Left ventricle myocardium inferior (tissue), 1 donor: ENCODE results near the gene HAUS5. TPM values are rescaled to one million over a fixed set of nuclear protein-coding genes. Genes with fewer than 3 reads are reported as not detected.
"Not testable (repeated sequence)": the region's sequence is repeated elsewhere in the genome, so short reads cannot be mapped to it uniquely, and the experiment has no call there.

ENCODE experiments used
- DNase-seq: peaks from one replicate; pipeline ENCODE4 v3.0.0-alpha.2; 2020
- H3K27ac ChIP-seq: fragments of 200-600 bp; replicated peaks from 2 replicates; pipeline ENCODE4 v1.8.0; 2021
- H3K27me3 ChIP-seq: fragments of 200-600 bp; 2 replicates; pipeline ENCODE4 v1.8.0; 2021; ENCODE audit warnings: low read depth
- H3K36me3 ChIP-seq: fragments of 200-600 bp; 2 replicates; pipeline ENCODE4 v1.8.0; 2021
- H3K4me1 ChIP-seq: fragments of 200-600 bp; 2 replicates; pipeline ENCODE4 v1.8.0; 2021
- H3K4me3 ChIP-seq: fragments of 200-600 bp; 2 replicates; pipeline ENCODE4 v1.8.0; 2021; ENCODE audit warnings: mild to moderate bottlenecking, moderate library complexity
- H3K9me3 ChIP-seq: fragments of 200-600 bp; replicated peaks from 2 replicates; pipeline ENCODE4 v1.8.0; 2021
- intact Hi-C: fragments of 100-400 bp; cut with micrococcal nuclease; formaldehyde crosslinking; loops from one replicate; pipeline ENCODE4 v1.11.0; 2022
- total RNA-seq: library from RNA; stranded (reverse); fragmentation: NEBNext Ultra II Directional; extraction: Animal tissue kit (Norgen Biotek cat#: 25700); gene quantifications from one replicate; pipeline ENCODE4 v1.2.1, GENCODE V29; 2021
- TF ChIP-seq, protein P1 (sequence below): fragments of 200-600 bp; IDR thresholded peaks from 2 replicates; pipeline ENCODE4 v1.8.0; 2021; ENCODE audit warnings: antibody characterized with exemption, mild to moderate bottlenecking, borderline replicate concordance
- donor health status: DM: no; HTN: yes; CAD: no; lungs with severe emphysema.

HAUS5 gene
- total RNA-seq, 1 donor from 2014 or later, result 3.7 TPM

GRCh38 chr19:35645680-35646511 lies 33.4 kb downstream of the HAUS5 start:
- peaks cover 64% of the 10 kb centered on the region for H3K4me1 ChIP-seq
- TF ChIP-seq, protein P1, sequence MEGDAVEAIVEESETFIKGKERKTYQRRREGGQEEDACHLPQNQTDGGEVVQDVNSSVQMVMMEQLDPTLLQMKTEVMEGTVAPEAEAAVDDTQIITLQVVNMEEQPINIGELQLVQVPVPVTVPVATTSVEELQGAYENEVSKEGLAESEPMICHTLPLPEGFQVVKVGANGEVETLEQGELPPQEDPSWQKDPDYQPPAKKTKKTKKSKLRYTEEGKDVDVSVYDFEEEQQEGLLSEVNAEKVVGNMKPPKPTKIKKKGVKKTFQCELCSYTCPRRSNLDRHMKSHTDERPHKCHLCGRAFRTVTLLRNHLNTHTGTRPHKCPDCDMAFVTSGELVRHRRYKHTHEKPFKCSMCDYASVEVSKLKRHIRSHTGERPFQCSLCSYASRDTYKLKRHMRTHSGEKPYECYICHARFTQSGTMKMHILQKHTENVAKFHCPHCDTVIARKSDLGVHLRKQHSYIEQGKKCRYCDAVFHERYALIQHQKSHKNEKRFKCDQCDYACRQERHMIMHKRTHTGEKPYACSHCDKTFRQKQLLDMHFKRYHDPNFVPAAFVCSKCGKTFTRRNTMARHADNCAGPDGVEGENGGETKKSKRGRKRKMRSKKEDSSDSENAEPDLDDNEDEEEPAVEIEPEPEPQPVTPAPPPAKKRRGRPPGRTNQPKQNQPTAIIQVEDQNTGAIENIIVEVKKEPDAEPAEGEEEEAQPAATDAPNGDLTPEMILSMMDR, result no peak
- peak overlapping the region; percentile 89 for H3K27ac ChIP-seq
- no peak for DNase-seq
- no peak overlapping the region for H3K4me3 ChIP-seq
- intact Hi-C loops, result no loop called here
- no peaks in the 10 kb centered on the region for H3K9me3 ChIP-seq
- no peaks in the 10 kb centered on the region for H3K27me3 ChIP-seq
- peaks cover 7% of the 10 kb centered on the region for H3K36me3 ChIP-seq

- intact Hi-C loops, result no loop called here
- peaks cover 67% of the 10 kb centered on the region for H3K4me1 ChIP-seq
These were observed 35.8 kb downstream of the HAUS5 start, which contains the start of gene COX6B1 for GRCh38 chr19:35648017-35648961. COX6B1 (plus strand) TSS chr19:35648323; CDS start chr19:35651244, 2,921 bp downstream.

GRCh38 chr19:35650581-35650980 lies 38.0 kb downstream of the HAUS5 start:
- no peak for DNase-seq
- H3K36me3 ChIP-seq, result peaks cover 54% of the 10 kb centered on the region
- H3K9me3 ChIP-seq, result no peaks in the 10 kb centered on the region
- no peaks in the 10 kb centered on the region for H3K27me3 ChIP-seq
- TF ChIP-seq, protein P1, result no peak
- intact Hi-C loops, result no loop called here
- peak overlapping the region; percentile 73 for H3K4me3 ChIP-seq
- peaks cover 46% of the 10 kb centered on the region for H3K4me1 ChIP-seq
- no peak overlapping the region for H3K27ac ChIP-seq

More at GRCh38 chr19:35648017-35648961, 35.8 kb downstream of the HAUS5 start, which contains the start of gene COX6B1:
- peaks cover 31% of the 10 kb centered on the region for H3K36me3 ChIP-seq
- H3K9me3 ChIP-seq, result no peaks in the 10 kb centered on the region
- TF ChIP-seq, protein P1, result no peak
- peak; percentile 91 for DNase-seq
- peak within 1 kb of the TSS; percentile 90 for H3K27ac ChIP-seq
- H3K4me3 ChIP-seq, result peak within 1 kb of the TSS; percentile 73
- H3K27me3 ChIP-seq, result no peaks in the 10 kb centered on the region

DNA sequence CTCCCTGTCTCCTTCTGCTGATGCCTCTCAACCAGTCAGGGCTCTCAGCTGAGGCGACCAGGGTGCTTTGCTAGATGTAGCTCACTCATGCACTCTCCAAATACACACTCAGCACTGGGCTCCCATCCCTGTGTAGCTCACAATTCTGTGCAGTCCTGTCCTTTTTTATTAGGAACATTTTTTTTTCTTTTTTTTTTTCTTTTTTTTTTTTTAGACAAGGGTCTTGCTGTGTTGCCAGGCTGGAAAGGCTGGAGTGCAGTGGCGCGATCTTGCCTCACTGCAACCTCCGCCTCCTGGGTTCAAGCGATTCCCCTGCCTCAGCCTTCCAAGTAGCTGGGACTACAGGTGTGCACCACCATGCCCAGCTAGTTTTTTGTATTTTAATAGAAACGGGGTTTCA lies 42.3 kb downstream of the HAUS5 start:
- peaks cover 21% of the 10 kb centered on the region for H3K4me1 ChIP-seq
- DNase-seq, intact Hi-C loops: not testable (repeated sequence)

DNA sequence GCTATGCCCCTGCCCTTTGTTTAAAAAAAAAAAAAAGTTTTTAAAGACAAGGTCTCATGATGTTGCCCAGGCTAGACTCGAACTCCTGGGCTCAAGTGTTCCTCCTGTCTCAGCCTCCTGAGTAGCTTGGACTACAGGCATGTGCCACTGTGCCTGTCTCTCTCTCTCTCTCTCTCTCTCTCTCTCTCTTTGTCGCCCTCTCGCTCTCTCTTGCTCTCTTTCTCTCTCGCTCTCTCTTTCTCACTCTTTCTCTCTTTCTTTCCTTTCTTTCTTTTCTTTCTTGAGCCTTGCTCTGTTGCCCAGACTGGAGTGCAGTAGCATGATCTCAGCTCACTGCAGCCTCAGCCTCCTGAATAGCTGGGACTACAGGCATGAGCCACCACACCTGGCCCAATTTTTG lies 43.1 kb downstream of the HAUS5 start:
- no peak overlapping the region for H3K4me3 ChIP-seq
- no peak overlapping the region for H3K27ac ChIP-seq
- H3K9me3 ChIP-seq, result no peaks in the 10 kb centered on the region
- intact Hi-C loops, result no loop called here
- peaks cover 14% of the 10 kb centered on the region for H3K4me1 ChIP-seq
- DNase-seq, result no peak
- TF ChIP-seq, protein P1, result no peak
- H3K36me3 ChIP-seq, result peaks cover 100% of the 10 kb centered on the region
- H3K27me3 ChIP-seq, result no peaks in the 10 kb centered on the region

More for the DNA sequence above, 42.3 kb downstream of the HAUS5 start:
- not testable (repeated sequence) for H3K4me3 ChIP-seq, H3K27me3 ChIP-seq, H3K9me3 ChIP-seq, H3K27ac ChIP-seq
- peaks cover 96% of the 10 kb centered on the region for H3K36me3 ChIP-seq
